Skeletal muscle satellite cell (primary cell): ENCODE results near the gene IRX4. TPM values are rescaled to one million over a fixed set of nuclear protein-coding genes. Genes with fewer than 3 reads are reported as not detected.

Experiments used
- H3K27me3 ChIP-seq: 2 replicates; pipeline ENCODE4 v1.7.0; 2013; ENCODE audit warnings: low read length; ENCODE audit not compliant: control insufficient read depth, insufficient read depth
- H3K36me3 ChIP-seq: 2 replicates; pipeline ENCODE4 v1.7.0; 2013; ENCODE audit warnings: mild to moderate bottlenecking, control low read depth, low read length; ENCODE audit not compliant: insufficient read depth
- H3K4me1 ChIP-seq: 2 replicates; pipeline ENCODE4 v1.7.0; 2013; ENCODE audit warnings: low read length; ENCODE audit not compliant: control insufficient read depth, insufficient read depth
- H3K4me2 ChIP-seq: 2 replicates; pipeline ENCODE4 v1.7.0; 2013; ENCODE audit warnings: mild to moderate bottlenecking, low read length
- H3K4me3 ChIP-seq: 2 replicates; pipeline ENCODE4 v1.7.0; 2013; ENCODE audit warnings: low read length
- H3K9ac ChIP-seq: 2 replicates; pipeline ENCODE4 v1.7.0; 2013; ENCODE audit warnings: mild to moderate bottlenecking, low read depth, low read length, moderate library complexity
- H3K9me3 ChIP-seq: replicated peaks from 2 replicates; pipeline ENCODE4 v1.7.0; 2013; ENCODE audit warnings: mild to moderate bottlenecking, control low read depth, low read length
- total RNA-seq: library from RNA; depleted of rRNA; stranded (reverse); fragments of >200 nt; gene quantifications from 2 replicates; pipeline ENCODE4 v1.2.3, GENCODE V29; 2012; rRNA removed

The IRX4 gene
- under 0.01 and 0.22 TPM in 2 replicates for total RNA-seq

GRCh38 chr5:1882337-1883119 is at the start of gene IRX4:
Gene IRX4 (minus strand): TSS chr5:1882925. CDS start chr5:1882647, 278 bp downstream.
- H3K27me3 ChIP-seq = peaks cover 49% of the 10 kb centered on the region
- H3K4me2 ChIP-seq = peak within 1 kb of the TSS; percentile 77
- H3K4me3 ChIP-seq = peak within 1 kb of the TSS; percentile 52
- no peaks in the 10 kb centered on the region for H3K9me3 ChIP-seq
- no peak within 1 kb of the TSS for H3K9ac ChIP-seq
- peaks cover 8% of the 10 kb centered on the region for H3K4me1 ChIP-seq
- no peaks in the 10 kb centered on the region for H3K36me3 ChIP-seq

GRCh38 chr5:1931604-1932231 is 49.0 kb upstream of the IRX4 start:
- Histone ChIP-seq H3K27me3 (peaks cover 19% of the 10 kb centered on the region), H3K4me1 (no peaks in the 10 kb centered on the region), H3K9me3 (no peaks in the 10 kb centered on the region), H3K36me3 (no peaks in the 10 kb centered on the region), H3K9ac (peak overlapping the region; percentile 21), H3K4me3 (peak overlapping the region; percentile 49), H3K4me2 (no peak overlapping the region)

GRCh38 chr5:1930880-1931603 is 48.3 kb upstream of the IRX4 start:
- peak overlapping the region; percentile 49 for H3K4me3 ChIP-seq
- H3K4me1 ChIP-seq = no peaks in the 10 kb centered on the region
- H3K27me3 ChIP-seq = peaks cover 19% of the 10 kb centered on the region
- no peaks in the 10 kb centered on the region for H3K9me3 ChIP-seq
- no peaks in the 10 kb centered on the region for H3K36me3 ChIP-seq
- H3K9ac ChIP-seq = peak overlapping the region; percentile 21
- H3K4me2 ChIP-seq = peak overlapping the region; percentile 41

GRCh38 chr5:1930501-1930879 is 47.8 kb upstream of the IRX4 start:
- Histone ChIP-seq H3K27me3 (peaks cover 19% of the 10 kb centered on the region), H3K4me1 (no peaks in the 10 kb centered on the region), H3K4me2 (no peak overlapping the region), H3K9me3 (no peaks in the 10 kb centered on the region), H3K9ac (no peak overlapping the region), H3K4me3 (no peak overlapping the region), H3K36me3 (no peaks in the 10 kb centered on the region)

GRCh38 chr5:1929108-1929991 is 46.6 kb upstream of the IRX4 start:
- Histone ChIP-seq H3K4me3 (no peak overlapping the region), H3K9ac (no peak overlapping the region), H3K27me3 (peaks cover 19% of the 10 kb centered on the region), H3K4me1 (no peaks in the 10 kb centered on the region), H3K4me2 (no peak overlapping the region), H3K36me3 (no peaks in the 10 kb centered on the region), H3K9me3 (no peaks in the 10 kb centered on the region)

GRCh38 chr5:1926471-1927341 is 44.0 kb upstream of the IRX4 start:
- Histone ChIP-seq H3K9me3 (no peaks in the 10 kb centered on the region), H3K9ac (no peak overlapping the region), H3K4me2 (no peak overlapping the region), H3K4me1 (no peaks in the 10 kb centered on the region), H3K4me3 (no peak overlapping the region), H3K36me3 (no peaks in the 10 kb centered on the region), H3K27me3 (peaks cover 8% of the 10 kb centered on the region)

- H3K9ac ChIP-seq = no peak overlapping the region
- H3K36me3 ChIP-seq = no peaks in the 10 kb centered on the region
- H3K4me2 ChIP-seq = no peak overlapping the region
- peaks cover 1% of the 10 kb centered on the region for H3K27me3 ChIP-seq
- H3K9me3 ChIP-seq = no peaks in the 10 kb centered on the region
- no peaks in the 10 kb centered on the region for H3K4me1 ChIP-seq
- H3K4me3 ChIP-seq = no peak overlapping the region
These were observed 43.3 kb upstream of the IRX4 start for GRCh38 chr5:1926071-1926440.

GRCh38 chr5:1925111-1926070 is 42.7 kb upstream of the IRX4 start:
- Histone ChIP-seq H3K27me3 (no peaks in the 10 kb centered on the region), H3K36me3 (no peaks in the 10 kb centered on the region), H3K9me3 (no peaks in the 10 kb centered on the region), H3K4me3 (no peak overlapping the region), H3K4me1 (no peaks in the 10 kb centered on the region), H3K9ac (no peak overlapping the region), H3K4me2 (no peak overlapping the region)

- Histone ChIP-seq H3K4me1 (no peaks in the 10 kb centered on the region), H3K27me3 (no peaks in the 10 kb centered on the region), H3K4me3 (no peak overlapping the region), H3K9me3 (no peaks in the 10 kb centered on the region), H3K9ac (no peak overlapping the region), H3K36me3 (no peaks in the 10 kb centered on the region), H3K4me2 (no peak overlapping the region)
These were observed 41.0 kb upstream of the IRX4 start for GRCh38 chr5:1923766-1924165.

- Histone ChIP-seq H3K36me3 (no peaks in the 10 kb centered on the region), H3K9ac (no peak overlapping the region), H3K4me3 (no peak overlapping the region), H3K4me1 (no peaks in the 10 kb centered on the region), H3K9me3 (no peaks in the 10 kb centered on the region), H3K4me2 (no peak overlapping the region), H3K27me3 (no peaks in the 10 kb centered on the region)
These were observed 40.6 kb upstream of the IRX4 start for GRCh38 chr5:1923341-1923740.
